ENCODE results near the gene FAAP20.

FAAP20 gene

DNA sequence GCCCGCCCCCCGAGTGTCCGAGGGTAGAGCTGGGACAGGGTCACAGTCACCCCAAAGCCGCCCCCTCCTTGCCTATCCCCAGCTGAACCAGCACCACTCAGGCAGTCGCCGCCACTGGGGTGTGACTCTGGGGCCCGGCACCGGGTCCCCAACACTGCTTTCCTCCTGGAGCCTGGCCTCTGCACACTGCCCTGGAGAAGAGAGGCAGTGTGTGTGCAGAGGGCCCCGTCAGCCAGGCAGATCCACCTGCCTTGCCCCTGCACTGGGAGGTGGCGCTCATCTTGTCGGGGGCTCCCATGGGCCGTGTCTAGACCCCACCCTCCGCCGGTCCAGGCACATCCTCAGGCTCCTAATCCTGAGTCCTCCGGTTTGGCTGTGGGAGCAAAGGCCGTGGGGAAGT, 15.7 kb downstream of the FAAP20 start:
- no peak for DNase-seq (ENCODE audit: low read depth in 2 of 2)

DNA sequence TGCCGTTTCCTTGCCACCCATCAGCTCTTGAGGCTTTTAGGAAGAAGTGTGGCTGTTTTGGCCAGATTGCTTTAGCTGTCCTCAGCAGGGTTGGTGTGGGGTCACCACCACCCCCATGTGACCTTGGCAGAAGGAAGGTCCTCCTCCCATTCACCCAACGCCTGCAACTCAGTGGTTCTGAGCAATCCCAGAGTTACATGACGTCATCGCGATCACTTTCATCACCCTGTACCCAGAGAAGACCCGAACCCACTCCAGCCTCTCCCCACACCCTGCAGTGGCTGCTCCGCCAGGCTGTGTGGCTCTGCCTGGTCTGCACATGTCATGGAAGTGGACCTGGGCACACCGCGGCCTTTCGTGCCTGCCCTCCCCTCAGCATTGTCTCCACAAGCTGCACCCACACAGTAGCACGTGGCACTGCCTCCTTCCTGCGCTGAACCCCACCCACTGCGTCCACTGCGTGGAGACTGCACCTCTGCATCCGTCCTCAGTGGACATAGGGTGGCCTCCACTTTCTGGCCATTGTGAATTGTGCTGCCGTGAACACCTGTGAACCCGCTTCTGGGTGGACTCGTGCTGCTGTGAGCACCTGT, 16.5 kb downstream of the FAAP20 start:
- DNase-seq (ENCODE audit: low read depth in 2 of 2): no peak

DNA sequence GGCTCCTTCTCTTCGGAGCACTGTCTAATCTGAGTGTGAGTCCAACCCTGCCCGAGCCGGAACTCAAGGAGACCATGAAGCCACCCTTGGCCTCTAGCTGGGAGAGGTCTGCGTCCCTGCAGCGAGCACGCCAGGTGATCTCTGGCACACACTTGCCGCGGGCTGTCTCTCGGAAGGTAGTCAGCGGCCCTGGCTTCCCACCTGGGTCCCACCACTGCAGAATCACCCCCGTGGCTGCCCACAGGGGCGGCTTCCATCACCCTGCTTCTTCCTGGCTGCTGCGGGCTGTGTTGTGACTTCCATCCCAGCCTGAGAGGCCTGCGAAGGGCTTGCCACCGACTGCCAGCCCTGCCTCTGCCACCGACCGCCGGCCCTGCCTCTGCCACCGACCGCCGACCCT, 17.0 kb downstream of the FAAP20 start:
- no peak for DNase-seq (ENCODE audit: low read depth in 2 of 2)

DNA sequence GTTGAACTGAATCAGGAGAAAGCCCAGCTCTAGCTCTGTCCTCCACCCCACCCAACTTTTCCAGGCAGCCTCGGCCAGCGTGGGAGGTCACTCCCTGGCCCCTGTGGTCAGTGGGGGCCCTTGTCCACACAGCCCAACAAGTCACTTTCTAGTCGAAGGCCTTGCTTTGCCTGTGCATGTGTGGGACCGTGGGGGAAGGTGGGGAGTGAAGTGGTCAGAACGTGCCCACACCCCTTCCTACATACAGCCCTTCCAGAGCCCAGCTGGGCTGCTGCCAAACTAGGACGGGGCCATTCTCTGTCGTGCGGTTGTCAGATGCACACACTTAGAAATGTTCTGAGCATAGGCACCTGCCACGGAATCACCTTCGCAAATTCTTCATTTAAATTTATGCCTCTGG, 18.0 kb downstream of the FAAP20 start:
- DNase-seq (ENCODE audit: low read depth in 2 of 2): no peak

DNA sequence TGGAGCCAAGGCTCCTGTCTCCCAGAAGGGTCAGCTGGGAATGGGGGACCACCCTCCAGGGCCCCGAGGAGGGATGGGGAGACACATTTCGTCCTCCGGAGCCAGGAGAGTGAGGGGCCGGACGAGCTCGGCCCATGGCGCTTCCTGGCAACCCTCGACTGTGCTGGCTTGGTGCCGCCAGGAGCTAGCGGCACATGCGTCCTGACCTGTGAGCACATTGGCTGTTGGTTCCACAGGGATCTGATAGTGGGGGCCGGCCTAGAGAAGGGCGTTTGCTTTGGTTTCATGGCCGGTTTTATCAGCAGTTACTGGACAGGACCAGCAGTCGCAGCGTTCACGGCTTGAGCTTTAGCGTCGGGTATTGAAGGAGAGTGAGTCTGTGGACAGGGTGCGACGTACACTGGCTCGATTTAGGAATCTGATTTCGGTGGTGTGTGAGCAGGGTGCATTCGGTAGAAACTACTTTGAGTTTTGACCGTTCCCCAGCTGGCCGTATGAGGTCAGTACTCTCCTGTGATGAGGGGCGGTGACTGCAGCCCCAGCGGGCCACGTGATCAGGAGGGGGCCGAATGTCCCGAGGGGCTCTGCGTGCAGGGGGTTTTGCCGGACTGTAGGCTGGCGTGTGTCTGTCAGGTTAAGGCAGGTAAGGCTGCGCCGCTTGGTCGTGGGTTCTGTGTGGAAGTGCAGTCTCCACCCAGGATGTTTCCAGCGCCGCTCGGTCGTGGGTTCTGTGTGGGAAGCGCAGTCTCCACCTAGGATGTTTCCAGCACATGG, 18.7 kb downstream of the FAAP20 start:
- DNase-seq (ENCODE audit: low read depth in 2 of 2): no peak

DNA sequence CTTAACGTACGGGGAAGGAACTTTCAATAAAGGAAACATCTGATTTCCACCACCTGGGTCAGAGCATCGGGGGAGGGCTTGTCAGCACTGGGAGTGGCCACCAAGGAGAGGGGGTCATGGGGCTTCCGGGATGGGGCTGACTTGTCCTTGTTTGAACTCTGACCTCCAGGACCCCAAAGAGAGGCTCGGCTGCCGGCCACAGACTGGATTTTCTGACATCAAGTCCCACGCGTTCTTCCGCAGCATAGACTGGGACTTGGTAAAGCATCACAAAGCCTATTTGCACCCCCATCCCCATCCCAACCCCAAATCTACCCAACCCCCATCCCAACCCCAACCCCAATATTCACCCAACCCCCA, 19.5 kb downstream of the FAAP20 start:
- DNase-seq (ENCODE audit: low read depth in 2 of 2): no peak

DNA sequence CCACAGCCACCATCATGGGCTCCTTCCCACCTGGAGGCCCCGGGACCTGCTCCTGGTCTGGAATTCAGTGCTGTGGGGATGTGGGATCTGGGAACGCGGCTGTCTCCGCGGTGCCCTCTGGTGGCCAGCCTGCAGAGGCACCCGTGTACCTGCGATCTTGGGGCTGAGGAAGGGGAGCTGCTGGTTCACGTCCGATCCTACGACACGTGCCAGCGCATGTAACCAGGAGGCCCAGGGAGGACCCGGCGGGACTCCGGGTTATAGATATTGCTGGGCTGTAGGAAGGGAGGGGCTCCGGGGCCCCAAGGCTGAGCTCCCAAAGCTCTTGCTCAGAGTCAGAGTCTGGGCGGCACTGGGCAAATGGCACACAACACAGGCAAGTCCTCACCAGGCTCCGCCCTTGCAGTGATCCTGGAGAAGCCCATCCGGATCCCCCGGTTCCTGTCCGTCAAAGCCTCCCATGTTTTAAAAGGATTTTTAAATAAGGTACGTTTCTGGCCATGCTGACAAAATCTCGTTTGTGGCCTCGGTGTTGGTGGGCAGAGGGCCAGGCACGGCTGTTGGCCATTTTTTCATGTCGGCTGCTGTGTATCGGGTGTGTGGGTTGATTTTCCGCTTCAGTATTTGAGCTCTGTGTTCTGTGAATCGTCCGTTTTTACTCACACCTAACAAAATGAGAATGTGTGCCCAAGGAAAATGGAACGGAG, 20.1 kb downstream of the FAAP20 start:
- peak in 1 of 2 donors; percentile 28 for DNase-seq (ENCODE audit: low read depth in 2 of 2)

DNA sequence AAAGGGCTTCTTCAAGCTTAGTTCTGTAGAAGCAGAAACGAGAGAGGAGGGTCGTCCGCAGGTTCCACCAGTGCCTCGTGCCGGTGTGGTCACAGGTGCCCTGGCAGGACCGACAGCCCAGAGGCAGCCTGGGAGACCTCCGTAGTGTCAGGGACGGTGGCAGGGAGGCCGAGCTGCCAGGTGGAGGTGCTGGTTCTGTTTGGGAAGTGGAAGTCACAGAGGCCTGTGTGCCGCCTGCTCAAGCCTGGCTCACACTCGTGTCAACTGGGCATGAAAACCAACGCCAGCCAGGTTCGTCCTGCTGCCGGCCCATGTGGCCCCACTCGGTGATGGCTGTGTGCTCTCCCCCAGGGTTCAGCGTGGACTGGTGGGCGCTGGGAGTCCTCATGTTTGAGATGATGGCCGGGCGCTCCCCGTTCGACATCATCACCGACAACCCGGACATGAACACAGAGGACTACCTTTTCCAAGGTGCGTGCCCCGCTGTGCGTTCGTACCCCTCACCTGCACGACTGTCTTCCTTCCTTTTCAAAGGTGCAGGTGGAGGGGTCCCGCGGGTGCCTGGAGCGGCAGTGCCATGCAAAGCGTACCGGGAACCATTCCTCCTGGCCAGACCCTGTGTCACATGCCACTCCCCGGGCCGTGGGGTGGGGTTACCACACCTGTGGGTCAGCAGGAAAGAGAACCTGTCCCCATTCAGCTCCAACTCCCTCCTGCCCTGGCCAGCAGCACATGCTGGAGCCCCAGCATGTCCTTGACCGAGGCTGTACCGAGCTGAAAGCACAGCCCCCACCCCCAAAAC, 20.8 kb downstream of the FAAP20 start:
- DNase-seq (ENCODE audit: low read depth in 2 of 2): no peak

DNA sequence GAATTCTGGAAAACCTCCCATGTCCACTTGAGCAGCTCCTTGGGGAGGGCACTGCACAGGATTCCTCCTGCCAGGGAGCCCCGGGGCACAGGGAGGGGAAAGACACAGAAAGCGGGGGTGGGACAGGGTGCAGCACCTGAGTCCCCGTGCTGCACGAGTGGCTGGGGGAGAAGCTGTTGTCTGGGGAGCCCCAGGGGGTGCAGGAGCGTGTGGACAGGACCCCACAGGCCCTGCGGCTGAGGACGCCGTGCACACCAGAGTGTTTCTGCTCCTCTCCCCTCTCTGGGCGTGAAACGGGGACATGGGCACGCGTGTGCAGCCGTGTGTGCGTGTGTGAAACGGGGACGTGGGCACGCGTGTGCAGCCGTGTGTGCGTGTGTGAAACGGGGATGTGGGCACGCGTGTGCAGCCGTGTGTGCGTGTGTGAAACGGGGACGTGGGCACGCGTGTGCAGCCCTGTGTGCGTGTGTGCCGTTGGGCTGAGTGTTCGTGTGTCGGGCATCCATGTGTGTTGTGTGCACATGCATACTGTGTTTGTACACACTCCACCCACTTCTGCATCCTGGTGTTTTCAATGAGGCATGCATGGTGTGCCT, 21.9 kb downstream of the FAAP20 start:
- no peak for DNase-seq (ENCODE audit: low read depth in 2 of 2)

DNA sequence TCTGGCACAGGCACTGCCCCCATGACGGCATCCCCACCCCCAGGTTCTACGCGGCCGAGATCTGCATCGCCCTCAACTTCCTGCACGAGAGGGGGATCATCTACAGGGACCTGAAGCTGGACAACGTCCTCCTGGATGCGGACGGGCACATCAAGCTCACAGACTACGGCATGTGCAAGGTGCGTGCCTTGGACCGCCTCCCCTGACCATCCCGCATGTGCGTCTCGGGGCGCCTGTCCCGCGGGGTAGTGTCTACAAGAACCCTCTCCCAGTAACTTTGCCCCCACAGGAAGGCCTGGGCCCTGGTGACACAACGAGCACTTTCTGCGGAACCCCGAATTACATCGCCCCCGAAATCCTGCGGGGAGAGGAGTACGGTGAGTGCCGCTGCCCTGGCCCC, 22.6 kb downstream of the FAAP20 start:
- no peak for DNase-seq (ENCODE audit: low read depth in 2 of 2)

DNA sequence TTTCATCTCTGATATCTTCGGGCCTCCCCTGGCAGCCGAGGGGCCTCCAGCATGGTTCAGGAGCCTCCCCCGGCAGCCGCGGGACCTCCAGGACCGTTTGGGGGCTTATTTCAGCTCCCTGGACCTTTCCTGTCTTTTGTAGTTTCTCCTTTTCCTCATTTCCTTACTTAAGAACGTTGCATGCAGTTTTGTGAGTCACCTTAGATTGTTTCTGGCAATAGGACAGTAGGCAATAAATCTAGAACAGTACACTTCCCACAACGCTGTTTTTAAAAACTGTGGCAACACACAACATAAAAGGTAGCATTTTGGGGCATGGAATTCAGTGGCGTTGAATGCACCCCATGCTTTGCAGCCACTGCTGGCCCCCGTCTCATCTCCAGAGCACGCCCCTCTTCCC, 24.4 kb downstream of the FAAP20 start:
- no peak for DNase-seq (ENCODE audit: low read depth in 2 of 2)

DNA sequence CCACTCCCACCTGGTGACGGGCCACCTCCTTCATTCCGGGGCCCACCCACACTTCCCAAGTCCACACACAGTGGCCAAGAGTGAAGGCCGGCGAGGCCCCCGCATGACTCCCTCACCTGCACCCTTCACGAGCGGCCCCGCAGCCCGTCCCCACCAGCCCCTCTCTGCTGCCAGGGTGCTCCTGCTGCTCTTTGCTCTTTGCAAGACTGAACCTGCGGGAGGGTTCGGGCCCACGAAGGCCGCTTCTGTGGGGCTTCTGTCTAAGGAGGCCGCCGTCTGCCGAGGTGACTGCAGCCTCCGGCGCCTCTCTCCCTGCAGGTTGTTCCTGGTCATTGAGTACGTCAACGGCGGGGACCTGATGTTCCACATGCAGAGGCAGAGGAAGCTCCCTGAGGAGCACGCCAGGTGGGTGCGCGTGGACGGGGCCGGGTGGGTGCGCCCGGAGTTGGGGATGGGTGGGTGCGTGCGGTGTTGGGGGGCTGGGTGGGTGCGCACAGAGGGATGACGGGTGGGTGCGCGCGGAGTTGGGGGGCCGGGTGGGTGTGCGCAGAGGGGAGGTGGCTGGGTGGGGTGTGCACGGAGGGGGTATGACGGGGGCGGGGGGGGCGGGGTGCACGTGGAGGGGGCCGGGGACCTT, 25.3 kb downstream of the FAAP20 start:
- no peak for DNase-seq (ENCODE audit: low read depth in 2 of 2)

DNA sequence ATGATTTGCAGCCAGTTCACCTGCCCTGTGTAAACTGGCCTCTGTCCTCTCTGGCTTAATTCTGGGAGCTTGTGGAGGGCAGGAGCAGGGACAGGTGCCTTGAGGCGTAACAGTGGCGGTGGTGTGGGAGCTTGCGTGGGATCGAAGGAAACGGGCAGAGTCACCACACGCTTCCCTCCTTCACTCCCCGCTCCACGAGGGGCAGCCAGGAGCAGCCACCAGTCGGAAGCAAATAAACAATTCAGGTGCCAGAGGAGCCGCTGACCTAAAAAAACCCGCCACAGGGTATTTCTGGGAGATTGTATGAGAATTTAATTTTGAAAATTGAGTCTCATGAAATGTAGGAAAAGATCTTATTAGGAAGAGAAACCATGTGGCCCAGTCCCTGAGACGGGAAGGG, 26.0 kb downstream of the FAAP20 start:
- DNase-seq (ENCODE audit: low read depth in 2 of 2): no peak

DNA sequence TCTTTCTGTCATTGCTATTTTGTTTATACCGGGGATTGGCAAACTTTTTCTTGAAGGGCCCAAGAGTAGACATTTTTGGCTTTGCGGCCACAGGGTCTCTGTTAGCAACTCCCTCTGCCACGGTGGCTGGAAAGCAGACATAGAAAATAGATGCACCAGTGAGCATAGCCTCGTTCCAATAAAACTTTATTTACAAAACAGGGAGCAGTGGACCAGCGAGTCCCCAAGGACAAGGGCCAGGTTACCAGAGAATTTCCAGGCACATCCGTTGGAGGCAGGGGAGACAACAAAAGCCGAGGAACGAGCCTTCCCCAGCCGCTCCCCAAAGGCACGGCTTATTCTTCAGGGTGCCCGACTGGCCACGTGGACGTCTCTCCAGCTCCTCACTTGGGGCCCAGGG, 26.5 kb downstream of the FAAP20 start:
- no peak for DNase-seq (ENCODE audit: low read depth in 2 of 2)

DNA sequence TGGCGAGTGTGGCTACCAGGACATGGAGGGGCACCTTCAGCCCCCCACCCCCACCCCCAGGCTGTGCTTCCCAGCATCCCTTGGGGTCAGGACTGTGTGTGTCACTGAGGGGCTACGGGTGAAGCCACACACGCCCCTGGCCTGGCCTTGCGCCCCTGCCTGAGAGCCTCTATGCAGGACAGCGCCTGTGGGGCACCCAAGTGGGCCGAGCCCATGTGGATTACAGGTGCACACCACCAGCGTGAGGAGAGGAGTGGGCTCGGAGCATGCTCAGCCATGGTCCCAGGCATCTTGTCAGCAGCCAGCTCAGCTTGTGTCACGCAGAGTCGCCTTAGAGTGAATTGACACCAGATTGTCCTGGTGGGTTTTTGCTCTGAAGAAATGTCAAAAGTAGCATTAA, 27.9 kb downstream of the FAAP20 start:
- DNase-seq (ENCODE audit: low read depth in 2 of 2): no peak

DNA sequence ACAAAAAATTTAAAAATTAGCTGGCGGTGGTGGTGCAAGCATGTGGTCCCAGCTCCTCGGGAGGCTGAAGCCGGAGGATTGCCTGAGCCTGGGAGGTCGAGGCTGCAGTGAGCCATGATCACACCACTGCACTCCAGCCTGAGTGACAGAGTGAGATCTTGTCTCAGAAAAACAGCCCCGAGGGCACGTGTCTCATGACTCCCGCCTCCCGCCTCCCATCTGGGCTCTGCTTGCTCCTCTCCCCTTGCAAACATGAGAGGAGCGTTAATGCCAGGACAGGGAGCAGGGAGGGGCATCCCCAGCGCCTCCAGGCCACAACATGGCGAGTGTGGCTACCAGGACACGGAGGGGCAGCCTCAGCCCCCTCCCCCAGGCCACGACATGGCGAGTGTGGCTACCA, 28.3 kb downstream of the FAAP20 start:
- no peak for DNase-seq (ENCODE audit: low read depth in 2 of 2)

DNA sequence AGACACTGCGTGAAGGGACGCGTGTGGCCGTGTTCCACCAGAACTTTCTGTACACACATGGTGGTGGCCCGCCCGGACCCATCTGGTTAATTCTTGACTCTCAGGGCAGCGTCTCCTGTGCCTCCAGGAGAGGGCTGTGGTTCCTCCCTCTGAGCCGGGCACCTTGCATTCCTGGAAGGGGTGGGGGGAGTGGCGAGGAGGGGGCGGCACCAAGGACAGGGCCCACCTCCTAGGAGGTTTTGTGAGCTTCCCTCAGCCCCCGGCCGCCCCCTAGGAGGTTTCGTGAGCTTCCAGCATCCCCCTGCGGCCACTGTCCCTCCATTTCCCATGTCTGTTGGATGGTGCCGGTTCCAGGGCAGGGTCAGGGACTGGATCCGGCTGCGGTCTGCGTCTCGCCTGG, 28.9 kb downstream of the FAAP20 start:
- no peak for DNase-seq (ENCODE audit: low read depth in 2 of 2)

DNA sequence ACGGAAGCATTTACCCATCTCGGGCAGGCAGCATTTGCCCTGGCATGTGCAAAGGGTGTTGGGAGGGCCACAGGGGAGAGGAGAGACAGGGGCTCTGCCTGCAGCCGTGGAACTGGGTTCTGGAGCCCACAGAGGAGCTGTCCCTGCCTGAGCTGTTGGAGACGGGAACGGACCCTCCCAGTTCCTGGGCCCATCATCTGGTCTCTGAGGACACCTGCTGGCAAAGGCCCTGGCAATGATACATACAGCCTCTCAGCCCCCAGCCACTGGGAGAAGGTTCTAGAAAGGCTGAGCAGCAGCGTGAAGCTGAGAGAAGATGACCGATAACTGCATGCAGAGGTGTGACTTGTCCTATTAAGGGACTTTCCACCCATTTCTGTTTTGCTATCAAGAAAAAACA, 31.4 kb downstream of the FAAP20 start:
- no peak for DNase-seq (ENCODE audit: low read depth in 2 of 2)

DNA sequence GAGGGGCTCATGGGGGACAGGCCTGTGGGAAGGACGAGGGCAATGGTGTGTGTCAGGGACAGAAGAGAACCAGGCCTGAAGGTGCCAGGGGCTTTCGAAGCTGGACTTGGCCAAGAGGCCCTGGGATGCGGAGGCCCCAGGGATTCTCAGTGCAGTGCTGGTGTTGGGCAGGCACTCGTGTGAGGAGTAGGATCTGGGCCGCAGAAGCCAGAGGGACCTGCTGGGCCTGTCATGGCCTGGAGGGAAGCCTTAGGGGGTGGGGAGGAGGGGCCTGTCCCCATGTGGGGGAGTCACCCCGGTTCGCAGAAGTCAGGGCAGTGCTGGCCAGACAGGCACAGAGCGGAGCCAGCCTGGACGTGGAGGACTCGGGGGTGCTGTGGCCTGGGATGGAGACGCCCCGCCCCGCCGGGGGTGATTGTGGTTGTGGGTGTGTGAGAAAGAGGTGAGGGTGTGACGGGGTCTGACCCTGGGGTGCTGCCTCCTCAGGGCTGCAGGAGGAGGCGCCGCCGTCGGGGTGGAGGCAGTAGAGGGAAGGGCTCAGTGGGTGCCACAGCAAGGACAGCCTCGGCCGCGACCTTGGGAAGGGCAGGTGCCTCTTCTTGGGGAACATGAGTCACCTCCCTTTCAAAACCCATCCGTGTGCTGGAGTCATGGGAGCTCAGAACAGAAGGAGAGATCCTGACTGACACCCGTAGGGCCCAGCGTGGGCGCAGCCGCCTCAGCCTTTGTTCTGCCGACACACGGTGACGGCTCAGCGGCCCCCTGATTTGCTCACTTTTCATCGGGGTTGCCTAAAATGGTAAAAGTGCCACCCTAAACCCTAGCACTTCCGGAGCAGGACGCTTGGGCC, 33.9 kb downstream of the FAAP20 start:
- DNase-seq (ENCODE audit: low read depth in 2 of 2): no peak

DNA sequence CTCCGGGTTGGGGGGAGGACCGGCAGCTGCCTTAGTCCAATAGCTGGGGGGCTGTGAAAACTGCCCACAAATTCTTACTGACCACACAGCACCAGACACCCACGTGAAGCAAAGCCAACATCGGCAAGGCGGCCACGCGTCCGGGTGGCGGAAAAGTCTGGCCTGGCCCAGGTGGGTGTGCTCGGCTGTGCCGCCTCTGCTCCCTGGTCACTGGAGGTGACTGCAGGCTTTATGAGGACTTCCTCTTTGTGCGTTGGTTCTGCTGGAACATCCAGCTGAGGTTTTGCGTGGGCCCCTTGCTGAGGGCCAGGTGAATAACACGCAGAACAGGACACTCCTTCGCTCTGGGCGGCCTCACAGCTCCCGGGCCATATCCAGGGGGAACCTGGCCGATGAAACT, 35.4 kb downstream of the FAAP20 start:
- no peak for DNase-seq (ENCODE audit: low read depth in 2 of 2)

DNA sequence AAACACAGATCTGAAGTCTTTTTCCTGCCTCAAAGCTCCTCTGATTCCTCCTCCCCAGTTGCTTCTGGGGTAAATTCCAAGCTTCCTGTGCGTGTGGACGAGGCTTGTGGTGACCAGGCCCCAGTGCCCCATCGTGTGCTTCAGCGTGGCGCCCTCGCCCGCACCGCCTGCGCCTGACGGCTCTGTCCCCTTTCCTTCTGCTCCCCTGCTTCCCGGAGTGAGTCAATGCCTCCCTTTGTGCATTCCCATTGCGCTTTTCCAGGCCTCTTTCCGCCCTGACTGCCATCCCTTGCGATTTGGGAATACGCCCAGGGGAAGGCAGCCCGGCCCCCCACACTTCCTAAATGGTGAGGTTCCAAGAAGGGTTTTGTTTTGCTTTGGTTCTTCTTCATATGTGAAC, 36.3 kb downstream of the FAAP20 start:
- no peak for DNase-seq (ENCODE audit: low read depth in 2 of 2)

Measured in stimulated activated CD8-positive, alpha-beta memory T cell treated with anti-CD3 and anti-CD28 coated beads, Interleukin-2, amount 100 ng/mL, for 48 hours (primary cell).